HL-60 (cell line): ENCODE measurements around the gene STARD3.

Experiments
- DNase-seq, 2 experiments: peaks; one replicate each; pipeline ENCODE4 v3.0.0-alpha.2; 2010 to 2020; ENCODE audit warnings: low read depth in 1 of 2, low spot score in 1 of 2
- H3K27ac ChIP-seq: fragments of 250-450 bp; sonication (Bioruptor Pico); replicated peaks from 2 replicates; pipeline ENCODE4 v1.5.1; 2020; ENCODE audit warnings: mild to moderate bottlenecking, moderate library complexity
- H3K27me3 ChIP-seq: fragments of 250-450 bp; sonication (Bioruptor Pico); 2 replicates; pipeline ENCODE4 v1.5.1; 2021; ENCODE audit warnings: mild to moderate bottlenecking, moderate library complexity; ENCODE audit not compliant: insufficient read depth, poor library complexity, severe bottlenecking
- H3K4me3 ChIP-seq: replicated peaks from 2 replicates; pipeline ENCODE4 v1.5.1; 2011; ENCODE audit warnings: mild to moderate bottlenecking, control low read depth, low read length; ENCODE audit not compliant: insufficient read depth
- GABPA ChIP-seq: IDR thresholded peaks from 2 replicates; pipeline ENCODE4 v1.6.1; 2012; ENCODE audit warnings: low read depth
- POLR2AphosphoS5 ChIP-seq: IDR thresholded peaks from 2 replicates; pipeline ENCODE4 v1.6.1; 2012; ENCODE audit warnings: low read depth
- REST ChIP-seq: IDR thresholded peaks from 2 replicates; pipeline ENCODE4 v1.6.1; 2012; ENCODE audit warnings: low read depth; ENCODE audit not compliant: insufficient replicate concordance
- SPI1 ChIP-seq: IDR thresholded peaks from 2 replicates; pipeline ENCODE4 v1.6.1; 2012; ENCODE audit warnings: low read depth, mild to moderate bottlenecking, borderline replicate concordance
- TF ChIP-seq, protein P1 (sequence below): IDR thresholded peaks from one replicate; pipeline ENCODE4 v1.5.1; 2011; ENCODE audit warnings: low read length, control low read depth, inconsistent platforms; ENCODE audit not compliant: insufficient read depth

STARD3 gene

GRCh38 chr17:39600288-39600996 is 36.5 kb upstream of the STARD3 start:
- Histone ChIP-seq H3K27ac (no peak overlapping the region), H3K27me3 (peaks cover 90% of the 10 kb centered on the region), H3K4me3 (no peak overlapping the region)
- TF ChIP-seq, protein P1, sequence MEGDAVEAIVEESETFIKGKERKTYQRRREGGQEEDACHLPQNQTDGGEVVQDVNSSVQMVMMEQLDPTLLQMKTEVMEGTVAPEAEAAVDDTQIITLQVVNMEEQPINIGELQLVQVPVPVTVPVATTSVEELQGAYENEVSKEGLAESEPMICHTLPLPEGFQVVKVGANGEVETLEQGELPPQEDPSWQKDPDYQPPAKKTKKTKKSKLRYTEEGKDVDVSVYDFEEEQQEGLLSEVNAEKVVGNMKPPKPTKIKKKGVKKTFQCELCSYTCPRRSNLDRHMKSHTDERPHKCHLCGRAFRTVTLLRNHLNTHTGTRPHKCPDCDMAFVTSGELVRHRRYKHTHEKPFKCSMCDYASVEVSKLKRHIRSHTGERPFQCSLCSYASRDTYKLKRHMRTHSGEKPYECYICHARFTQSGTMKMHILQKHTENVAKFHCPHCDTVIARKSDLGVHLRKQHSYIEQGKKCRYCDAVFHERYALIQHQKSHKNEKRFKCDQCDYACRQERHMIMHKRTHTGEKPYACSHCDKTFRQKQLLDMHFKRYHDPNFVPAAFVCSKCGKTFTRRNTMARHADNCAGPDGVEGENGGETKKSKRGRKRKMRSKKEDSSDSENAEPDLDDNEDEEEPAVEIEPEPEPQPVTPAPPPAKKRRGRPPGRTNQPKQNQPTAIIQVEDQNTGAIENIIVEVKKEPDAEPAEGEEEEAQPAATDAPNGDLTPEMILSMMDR = no peak
- no peak for TF ChIP-seq GABPA
- no peak for TF ChIP-seq POLR2AphosphoS5
- TF ChIP-seq REST = no peak
- no peak for TF ChIP-seq SPI1
- no peak for DNase-seq

- no peak for TF ChIP-seq REST
- no peak for TF ChIP-seq POLR2AphosphoS5
- TF ChIP-seq, protein P1 = no peak
- TF ChIP-seq GABPA = no peak
- no peak for TF ChIP-seq SPI1
- no peak for DNase-seq
- H3K4me3 ChIP-seq = no peak overlapping the region
- H3K27me3 ChIP-seq = peaks cover 89% of the 10 kb centered on the region
- H3K27ac ChIP-seq = no peak overlapping the region
These were observed 35.8 kb upstream of the STARD3 start for GRCh38 chr17:39600997-39601597.

DNA sequence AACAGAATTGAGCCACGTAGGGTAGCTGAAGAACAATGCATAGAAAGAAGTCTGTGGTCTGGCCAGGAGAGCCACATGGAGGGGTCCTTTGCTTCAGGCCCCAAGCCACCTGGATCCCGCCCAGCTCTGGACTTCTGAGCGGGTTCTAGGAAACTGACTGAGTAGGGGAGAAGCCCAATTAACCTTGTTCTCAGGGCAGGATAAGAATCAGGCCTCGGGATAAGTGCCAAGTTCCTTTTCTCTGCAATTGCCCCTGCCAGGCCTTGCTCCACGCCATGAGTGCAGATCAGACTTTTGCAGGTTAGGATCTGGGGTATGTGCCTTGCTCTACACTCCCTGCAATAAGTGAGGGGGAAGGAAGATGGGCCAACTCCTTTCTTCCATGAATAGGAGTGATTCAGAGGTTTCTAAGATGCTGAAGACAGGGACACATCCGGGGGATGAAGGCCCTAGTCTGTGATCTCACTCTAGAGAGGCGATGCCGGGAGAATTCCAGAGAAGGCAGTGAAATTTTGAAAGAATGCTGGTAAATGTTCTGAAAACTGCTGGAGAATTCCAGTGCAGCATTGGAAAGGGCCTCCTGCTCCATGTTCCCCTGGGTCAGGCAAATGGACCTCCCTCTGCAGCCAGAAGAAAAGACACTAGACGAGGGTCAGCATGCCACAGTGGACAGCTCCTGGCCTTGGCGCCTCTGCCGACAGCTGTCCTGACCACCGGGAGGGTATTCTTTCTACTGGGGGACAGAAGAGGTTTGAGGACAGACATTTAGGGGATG is 35.0 kb upstream of the STARD3 start:
- Histone ChIP-seq H3K4me3 (no peak overlapping the region), H3K27me3 (peaks cover 88% of the 10 kb centered on the region), H3K27ac (no peak overlapping the region)
- TF ChIP-seq REST (peak; percentile 60), GABPA (no peak), SPI1 (no peak), POLR2AphosphoS5 (no peak)
- TF ChIP-seq, protein P1 = no peak
- no peak for DNase-seq
